ENCODE data around the gene SERPINE2.

GRCh38 chr2:224025874-224026273 is 13.2 kb downstream of the SERPINE2 start:
- TF ChIP-seq REST (IDR thresholded peaks at IDR 0.05; ENCODE audit: low read depth) (no peak), CTCF (IDR thresholded peaks at IDR 0.05 in 2 of 3, conservative IDR thresholded peaks at IDR 0.05 in 1 of 3; ENCODE audit: borderline replicate concordance in 1 of 3, insufficient read depth in 1 of 3, low read depth in 2 of 3, low read length in 2 of 3) (no peak), EZH2 (IDR thresholded peaks at IDR 0.05) (no peak), TCF7L2 (IDR thresholded peaks at IDR 0.05; ENCODE audit: borderline replicate concordance, extremely low read depth, insufficient read depth, insufficient read length) (no peak), POLR2AphosphoS5 (IDR thresholded peaks at IDR 0.05; ENCODE audit: low read depth, low read length) (no peak), YY1 (IDR thresholded peaks at IDR 0.05; ENCODE audit: extremely low read depth, insufficient replicate concordance, low read depth, low read length) (no peak), SP1 (IDR thresholded peaks at IDR 0.05; ENCODE audit: low read depth) (no peak), MAX (IDR thresholded peaks at IDR 0.05) (no peak), RAD21 (IDR thresholded peaks at IDR 0.05; ENCODE audit: low read depth) (no peak), POLR2A (IDR thresholded peaks at IDR 0.05; ENCODE audit: borderline replicate concordance, extremely low read depth, insufficient read depth, insufficient read length) (no peak), ZNF274 (IDR thresholded peaks at IDR 0.05; ENCODE audit: low read depth, low read length) (no peak), CBX3 (IDR thresholded peaks at IDR 0.05; ENCODE audit: low read depth) (no peak), EZH2phosphoT487 (IDR thresholded peaks at IDR 0.05; ENCODE audit: borderline replicate concordance) (no peak), EGR1 (IDR thresholded peaks at IDR 0.05; ENCODE audit: low read depth) (no peak)

Data from HCT116 (cell line).